Measurements from ENCODE around the gene COL19A1. TPM values are rescaled to one million over a fixed set of nuclear protein-coding genes. Genes with fewer than 3 reads are reported as not detected.

The COL19A1 gene
- total and polyA plus RNA-seq, 9 of the 15 experiments (the other 6 are each of a cell fraction or from before 2014, with no cell fraction given), result not detected

GRCh38 chr6:69917834-69918233, 51.5 kb downstream of the COL19A1 start:
- intact Hi-C loops (cut with micrococcal nuclease) (no loop called here), in situ Hi-C loops (cut with MboI) (no loop called here)
- ATAC-seq (no peak), FAIRE-seq (no peak), DNase-seq (ENCODE audit: extremely low read depth in 1 of 4, low spot score in 3 of 4) (no peak)
- H3K4me3 ChIP-seq, result no peak overlapping the region
- H3K4me2 ChIP-seq (ENCODE audit: insufficient read depth, low read length), result no peak overlapping the region
- no peaks in the 10 kb centered on the region for H3K9me3 ChIP-seq (replicated peaks; ENCODE audit: control insufficient read depth, insufficient read depth, low read depth, low read length)
- POLR2A ChIA-PET, result no interaction called here
- H3K9me1 ChIP-seq (ENCODE audit: control insufficient read depth, insufficient read depth, low read length), result no peaks in the 10 kb centered on the region
- no TSS peak for BruUV-seq (replicated peaks)
- no peaks in the 10 kb centered on the region for H3K79me2 ChIP-seq (ENCODE audit: control insufficient read depth, insufficient read depth, low read length)
- H3K4me1 ChIP-seq (replicated peaks in 1 of 2; ENCODE audit: control insufficient read depth in 2 of 2, insufficient read depth in 2 of 2, low read length in 2 of 2), result no peaks in the 10 kb centered on the region
- WGBS (ENCODE audit: insufficient coverage, low coverage, missing lambda C conversion rate), result 0% methylated on average over 1 of the region's 1 CpG
- H3K36me3 ChIP-seq (ENCODE audit: control insufficient read depth, insufficient read depth, low read length), result no peaks in the 10 kb centered on the region
- TF ChIP-seq ZNF175 (CRISPR knock-in tag; IDR thresholded peaks at IDR 0.05; ENCODE audit: low read depth), result no peak
- peak; percentile 54; the same call in 1 of the 2 replicates for TF ChIP-seq ATF3 (IDR thresholded peaks at IDR 0.05)
- TF ChIP-seq ATF3 (CRISPR knock-in tag; conservative IDR thresholded peaks at IDR 0.05), result no peak
- no peaks in the 10 kb centered on the region for H4K20me1 ChIP-seq (replicated peaks; ENCODE audit: control insufficient read depth, insufficient read depth, low read length)
- H2AFZ ChIP-seq (ENCODE audit: low read depth, low read length), result no peak overlapping the region
- no peak overlapping the region for H3K27ac ChIP-seq (ENCODE audit: extremely low read depth, low read depth, low read length)
- no peak overlapping the region for H3K9ac ChIP-seq (ENCODE audit: insufficient read depth in 1 of 2, low read depth in 2 of 2, low read length in 2 of 2)
- no peaks in the 10 kb centered on the region for H3K27me3 ChIP-seq (ENCODE audit: control insufficient read depth in 2 of 2, insufficient read depth in 2 of 2, low read length in 2 of 2)
- CTCF ChIA-PET (ENCODE audit: low intra/inter-chr PET ratio), result no interaction called here

- H3K36me3 ChIP-seq (ENCODE audit: control insufficient read depth, insufficient read depth, low read length), result no peaks in the 10 kb centered on the region
- H3K9ac ChIP-seq (ENCODE audit: insufficient read depth in 1 of 2, low read depth in 2 of 2, low read length in 2 of 2), result no peak overlapping the region
- in situ Hi-C loops (cut with MboI) (no loop called here), intact Hi-C loops (cut with micrococcal nuclease) (no loop called here)
- ChIA-PET POLR2A (no interaction called here), CTCF (ENCODE audit: low intra/inter-chr PET ratio) (no interaction called here)
- H3K79me2 ChIP-seq (ENCODE audit: control insufficient read depth, insufficient read depth, low read length), result no peaks in the 10 kb centered on the region
- H3K27ac ChIP-seq (ENCODE audit: extremely low read depth, low read depth, low read length), result no peak overlapping the region
- FAIRE-seq (no peak), DNase-seq (ENCODE audit: extremely low read depth in 1 of 4, low spot score in 3 of 4) (no peak), ATAC-seq (no peak)
- H3K27me3 ChIP-seq (ENCODE audit: control insufficient read depth in 2 of 2, insufficient read depth in 2 of 2, low read length in 2 of 2), result no peaks in the 10 kb centered on the region
- TF ChIP-seq HNRNPLL (IDR thresholded peaks at IDR 0.05; ENCODE audit: low read depth, low read length, poor library complexity, severe bottlenecking) (no peak), IFI16 (CRISPR knock-in tag; IDR thresholded peaks at IDR 0.05) (no peak), ZNF766 (CRISPR knock-in tag; conservative IDR thresholded peaks at IDR 0.05) (no peak), NR0B1 (IDR thresholded peaks at IDR 0.05; ENCODE audit: partially characterized antibody) (no peak)
- no peaks in the 10 kb centered on the region for H3K9me3 ChIP-seq (replicated peaks; ENCODE audit: control insufficient read depth, insufficient read depth, low read depth, low read length)
- no TSS peak for BruUV-seq (replicated peaks)
- WGBS (ENCODE audit: insufficient coverage, low coverage, missing lambda C conversion rate), result 2% methylated on average over 5 of the region's 5 CpGs
- H3K9me1 ChIP-seq (ENCODE audit: control insufficient read depth, insufficient read depth, low read length), result no peaks in the 10 kb centered on the region
- H3K4me3 ChIP-seq, result no peak overlapping the region
- no peaks in the 10 kb centered on the region for H3K4me1 ChIP-seq (replicated peaks in 1 of 2; ENCODE audit: control insufficient read depth in 2 of 2, insufficient read depth in 2 of 2, low read length in 2 of 2)
- no peak overlapping the region for H2AFZ ChIP-seq (ENCODE audit: low read depth, low read length)
- H3K4me2 ChIP-seq (ENCODE audit: insufficient read depth, low read length), result no peak overlapping the region
- no peaks in the 10 kb centered on the region for H4K20me1 ChIP-seq (replicated peaks; ENCODE audit: control insufficient read depth, insufficient read depth, low read length)
Measured at GRCh38 chr6:69918813-69919475, 52.6 kb downstream of the COL19A1 start.
